Cortex of kidney (tissue), 1 donor: ENCODE results near the gene SEMA3D.
"Not testable (repeated sequence)": the region's sequence is repeated elsewhere in the genome, so short reads cannot be mapped to it uniquely, and the experiment has no call there.

Experiments
- DNase-seq: peaks from one replicate; lab custom pipeline; 2025; lab: John Stamatoyannopoulos, UW

Gene SEMA3D

GRCh38 chr7:85030893-85031292 is 156.0 kb downstream of the SEMA3D start:
- no peak for DNase-seq

- no peak for DNase-seq
Measured at GRCh38 chr7:85025312-85025756, 161.5 kb downstream of the SEMA3D start.

DNA sequence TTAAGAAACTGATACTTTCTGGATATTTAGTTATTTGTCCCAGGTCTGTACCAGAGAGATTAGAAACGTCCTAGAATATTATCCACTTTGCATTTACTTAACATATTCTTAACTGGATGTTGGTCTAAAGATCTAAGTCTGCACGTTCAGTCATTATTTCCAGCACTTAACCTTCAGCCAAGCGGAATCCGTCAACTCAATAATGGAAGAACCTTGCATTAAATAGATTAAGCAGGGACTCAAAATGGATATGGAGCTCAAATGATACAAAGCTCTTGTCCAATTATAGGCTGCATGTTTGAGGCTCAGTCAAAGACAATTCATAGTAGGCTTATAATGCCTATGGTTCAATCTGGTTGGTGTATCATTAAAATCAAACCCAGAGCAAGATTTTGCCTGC is 162.9 kb downstream of the SEMA3D start:
- DNase-seq: no peak

DNA sequence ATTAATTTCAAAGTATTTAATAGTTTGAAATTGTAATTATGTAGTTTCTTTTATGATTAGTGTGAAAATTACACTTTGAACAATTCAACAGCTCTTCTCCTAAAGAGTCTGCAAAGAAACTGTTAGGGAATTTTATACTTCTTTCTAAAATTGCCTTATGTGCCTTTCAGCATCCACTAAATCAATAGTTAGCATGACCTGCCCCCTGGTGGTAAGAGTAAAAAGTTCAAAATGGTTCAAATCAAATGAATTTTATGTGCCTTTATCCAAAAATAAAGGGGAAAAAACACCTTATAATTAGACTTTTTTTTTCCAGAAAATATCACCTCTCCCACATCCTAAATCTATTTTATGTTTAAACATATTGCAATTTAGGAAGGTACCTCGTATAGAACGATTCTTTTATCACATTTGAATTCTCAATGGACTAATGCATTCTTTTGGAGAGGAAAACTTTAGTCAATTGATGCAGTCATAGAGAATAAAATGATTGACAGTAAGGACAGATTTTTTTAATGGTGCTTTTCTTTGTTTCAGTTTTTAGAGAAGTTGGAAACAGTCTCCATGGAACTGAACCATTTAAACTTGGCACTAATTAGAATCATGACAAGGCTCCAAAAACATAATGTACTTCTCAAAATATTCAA is 163.7 kb downstream of the SEMA3D start:
- DNase-seq: no peak

GRCh38 chr7:85022064-85022697 is 164.7 kb downstream of the SEMA3D start:
- DNase-seq: no peak

- no peak for DNase-seq
Measured at GRCh38 chr7:85021101-85021704, 165.7 kb downstream of the SEMA3D start.

GRCh38 chr7:85019778-85020177 is 167.1 kb downstream of the SEMA3D start:
- DNase-seq: no peak

DNA sequence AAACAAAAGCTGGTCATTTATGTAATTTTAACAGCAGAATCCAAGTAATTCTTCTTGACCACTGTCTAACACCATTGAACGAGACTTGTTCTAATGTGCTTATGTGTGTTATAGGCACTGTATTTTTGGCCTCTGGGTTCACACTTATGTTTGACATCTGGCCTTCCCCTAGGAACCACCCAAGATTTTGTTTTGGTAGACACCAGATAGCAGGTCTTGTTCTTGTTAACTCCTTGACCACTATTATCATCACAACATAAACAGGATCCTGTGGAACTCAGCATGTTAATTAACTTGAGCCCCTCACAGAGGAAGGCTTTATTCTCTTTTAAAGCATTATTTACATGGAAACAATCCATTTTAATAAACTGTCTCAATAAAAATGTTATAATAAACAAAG is 167.7 kb downstream of the SEMA3D start:
- no peak for DNase-seq

GRCh38 chr7:85018498-85018897 is 168.4 kb downstream of the SEMA3D start:
- no peak for DNase-seq

DNA sequence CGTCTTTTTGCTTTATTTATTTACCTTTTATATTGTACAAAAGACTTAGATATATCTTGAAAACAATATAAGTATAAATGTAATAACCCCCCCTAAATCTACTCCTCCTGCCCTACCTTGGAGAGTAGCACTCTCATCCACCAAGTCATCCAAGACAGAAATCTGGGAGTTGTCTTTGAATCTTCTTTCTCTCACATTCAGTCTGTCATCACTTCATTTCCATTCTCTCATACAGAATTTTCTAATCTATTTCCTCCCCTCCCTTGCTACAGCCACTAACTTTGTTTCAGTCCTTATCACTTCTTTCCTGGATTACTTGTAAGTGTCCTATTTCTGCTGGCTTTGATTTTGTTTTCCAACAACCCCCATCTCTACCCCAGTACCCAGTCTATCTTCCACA is 170.6 kb downstream of the SEMA3D start:
- DNase-seq: no peak

DNA sequence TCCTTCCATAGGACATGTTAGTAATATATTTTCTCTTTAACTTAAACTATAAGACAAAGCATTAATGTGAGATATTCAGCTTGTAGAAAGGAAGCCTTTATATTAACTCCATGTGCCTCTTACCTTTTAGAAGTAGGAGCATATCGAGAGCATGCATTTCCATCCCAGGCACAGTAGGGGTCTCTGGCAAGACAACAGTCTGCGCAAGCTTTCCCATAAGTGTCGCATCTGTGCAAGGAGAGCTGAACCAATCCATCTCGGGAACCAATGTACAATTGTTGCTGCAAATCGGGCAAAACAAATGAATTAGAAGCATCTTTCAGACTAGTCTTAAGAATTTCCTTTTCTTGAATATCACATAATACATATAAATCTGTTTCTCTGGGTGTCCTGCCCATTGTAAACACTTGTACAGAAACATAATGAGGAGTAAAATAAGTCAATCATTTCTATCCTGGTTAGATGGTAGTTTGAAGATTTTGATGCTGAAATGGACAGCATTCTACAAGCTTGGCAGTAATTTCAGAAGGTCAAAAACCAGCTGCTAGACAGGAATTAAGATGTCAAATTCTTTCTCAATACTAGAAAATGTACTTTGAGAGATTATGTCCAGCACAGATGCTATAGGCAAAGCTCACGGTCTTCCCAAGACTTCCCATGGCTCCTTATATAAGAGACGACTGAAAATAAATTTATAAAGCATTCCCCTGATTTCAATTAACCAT is 171.8 kb downstream of the SEMA3D start:
- DNase-seq: no peak

GRCh38 chr7:85011127-85011526 is 175.7 kb downstream of the SEMA3D start:
- DNase-seq: no peak

DNA sequence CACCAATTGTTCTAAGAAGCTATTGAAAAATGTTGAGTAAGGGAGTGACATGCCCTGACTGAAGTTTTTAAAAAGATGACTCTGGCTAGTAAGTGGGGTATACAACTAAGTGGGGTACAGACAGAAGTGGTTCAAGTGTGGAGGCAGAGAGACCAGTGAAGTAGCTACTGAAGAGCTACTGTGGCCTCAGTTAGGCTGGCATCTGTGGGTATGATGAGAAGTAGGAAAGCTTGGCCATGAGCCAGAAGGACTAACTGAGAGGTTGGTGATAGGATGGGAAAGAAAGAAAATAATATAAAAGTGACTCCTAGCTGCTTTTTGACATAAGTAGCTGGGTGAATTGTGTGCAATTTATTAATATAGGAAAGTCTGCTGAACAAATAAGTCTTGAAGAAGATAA is 176.6 kb downstream of the SEMA3D start:
- DNase-seq: no peak

- no peak for DNase-seq
Measured at GRCh38 chr7:85006754-85007153, 180.1 kb downstream of the SEMA3D start.

DNA sequence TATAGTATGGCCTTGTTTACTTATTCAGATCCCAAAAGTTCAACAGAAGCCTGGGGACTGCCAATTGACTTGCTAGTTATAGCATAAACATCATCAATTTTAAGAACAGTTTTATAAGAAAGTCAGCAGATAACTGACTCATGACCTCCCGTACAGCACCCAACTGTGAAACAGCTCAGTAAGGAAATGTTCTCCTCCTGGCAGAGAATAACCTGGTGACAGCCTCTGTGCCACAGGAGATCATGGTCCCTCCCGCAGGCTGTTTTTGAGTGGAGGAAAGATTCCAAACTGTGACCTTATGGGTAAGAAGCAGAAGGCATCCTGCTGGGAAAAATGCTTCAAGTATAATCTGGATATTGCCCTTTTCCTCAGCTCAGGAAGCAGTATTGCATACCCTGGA is 182.5 kb downstream of the SEMA3D start:
- no peak for DNase-seq

DNA sequence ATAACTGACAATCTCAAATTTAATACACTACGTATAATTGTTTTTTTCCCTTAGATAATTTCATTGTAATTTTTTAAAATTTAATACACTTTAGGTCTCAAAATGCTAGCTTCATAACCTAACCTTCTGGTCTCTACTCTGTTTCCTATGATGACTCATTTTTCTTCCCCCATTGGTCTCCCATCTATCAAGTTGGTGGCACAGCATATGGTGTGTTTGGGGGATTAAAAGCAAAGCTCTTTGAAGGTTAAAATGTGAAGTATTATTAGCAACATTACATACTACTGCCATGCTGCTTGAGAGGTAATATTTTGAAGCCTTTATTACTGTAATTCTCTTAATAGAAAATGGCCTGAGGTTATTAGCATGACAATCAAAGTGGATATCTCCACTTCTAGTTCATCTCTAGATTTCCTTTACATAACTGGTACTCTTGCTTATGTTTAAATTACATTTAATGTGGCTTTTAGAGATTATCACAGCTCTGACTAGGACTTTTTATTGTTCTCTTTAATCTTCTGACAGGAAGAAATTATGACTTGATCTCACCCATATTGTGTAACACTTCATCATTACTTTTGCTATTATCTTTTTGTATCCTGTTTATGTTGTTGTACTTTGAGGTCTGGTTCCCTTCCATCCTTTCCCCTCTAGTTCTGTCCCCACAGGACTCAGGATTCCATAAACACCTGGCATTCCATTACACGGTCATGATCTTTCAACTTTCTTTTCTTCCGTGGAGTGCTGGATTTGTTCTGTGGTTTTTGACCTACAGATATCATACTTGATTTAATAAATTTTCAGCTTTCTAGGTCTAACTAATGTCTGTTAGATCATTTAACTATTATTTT is 185.1 kb downstream of the SEMA3D start:
- no peak for DNase-seq

DNA sequence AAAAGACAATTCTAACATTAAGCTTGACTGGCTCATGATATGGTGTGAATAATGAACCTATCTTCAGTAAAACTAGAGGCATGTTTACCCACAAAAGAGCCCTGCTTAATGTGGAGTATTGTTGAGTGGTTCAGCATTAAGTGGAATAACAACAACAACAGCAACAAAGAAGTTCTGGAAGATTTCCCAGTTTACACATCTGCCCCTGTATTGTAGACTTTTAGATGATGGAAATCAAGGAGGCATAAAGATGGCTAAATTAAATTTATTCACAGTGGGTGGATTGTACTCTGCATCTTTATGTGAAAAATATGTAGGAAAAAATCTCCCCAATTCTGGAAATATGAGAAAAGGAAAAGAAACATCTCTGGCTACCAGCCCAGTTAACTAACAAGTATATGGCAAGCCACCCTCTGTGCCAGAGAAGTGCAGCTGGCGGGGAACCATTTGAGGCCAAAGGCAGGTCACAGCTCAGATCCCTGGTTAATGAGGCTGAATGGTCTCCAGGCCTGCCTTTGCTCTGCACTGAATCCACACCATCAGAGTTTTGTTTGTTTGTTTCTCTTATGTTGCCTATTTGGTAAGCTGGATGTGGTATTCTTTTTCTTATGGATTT is 186.0 kb downstream of the SEMA3D start:
- DNase-seq: no peak

DNA sequence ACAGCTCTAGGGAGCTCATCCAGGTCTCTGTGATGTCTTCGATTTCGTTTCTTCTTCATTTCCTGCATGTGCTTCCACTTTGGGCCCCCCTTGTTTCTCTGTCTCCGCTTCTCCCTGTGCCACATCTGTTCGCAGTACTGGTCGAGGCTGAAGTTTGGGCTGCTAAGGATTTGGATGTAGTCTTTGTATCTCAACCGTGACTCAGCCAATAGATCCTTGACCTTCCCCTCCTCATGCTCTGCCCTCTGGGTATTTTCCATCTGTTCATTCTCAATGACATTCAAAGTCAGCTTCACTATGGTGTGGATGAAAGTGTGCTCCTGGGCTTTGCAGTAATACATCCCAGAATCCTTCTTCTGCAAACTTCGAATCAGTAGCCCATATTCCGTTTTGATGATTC is 187.4 kb downstream of the SEMA3D start:
- DNase-seq: no peak

DNA sequence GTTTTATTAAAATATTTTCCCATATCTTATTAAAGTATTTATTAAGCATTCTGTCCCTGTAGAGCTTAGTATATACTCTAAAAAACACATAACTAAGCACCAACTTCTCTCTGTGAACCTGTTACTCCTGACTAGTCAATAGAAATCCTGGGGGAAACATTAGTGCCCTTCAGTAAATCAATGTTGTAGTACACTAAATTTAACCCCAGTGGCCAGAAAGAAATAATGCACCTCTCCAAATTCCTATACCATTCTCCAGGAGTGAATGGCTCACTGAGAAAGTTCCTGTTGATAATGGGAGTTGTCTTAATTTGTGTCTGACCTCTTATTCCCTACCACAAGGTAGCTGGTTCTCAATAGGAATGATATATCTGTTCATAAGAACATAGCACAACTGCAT is 188.2 kb downstream of the SEMA3D start:
- DNase-seq: no peak

GRCh38 chr7:84997626-84998025 is 189.2 kb downstream of the SEMA3D start:
- DNase-seq: no peak

DNA sequence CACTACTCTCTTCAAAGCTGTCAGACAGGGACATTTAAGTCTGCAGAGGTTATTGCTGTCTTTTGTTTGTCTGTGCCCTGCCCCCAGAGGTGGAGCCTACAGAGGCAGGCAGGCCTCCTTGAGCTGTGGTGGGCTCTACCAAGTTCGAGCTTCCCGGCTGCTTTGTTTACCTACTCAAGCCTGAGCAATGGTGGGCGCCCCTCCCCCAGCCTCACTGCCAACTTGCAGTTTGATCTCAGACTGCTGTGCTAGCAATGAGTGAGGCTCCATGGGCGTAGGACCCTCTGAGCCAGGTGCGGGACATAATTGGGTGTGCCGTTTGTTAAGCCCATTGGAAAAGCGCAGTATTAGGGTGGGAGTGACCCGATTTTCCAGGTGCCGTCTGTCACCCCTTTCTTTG is 193.9 kb downstream of the SEMA3D start:
- not testable (repeated sequence) for DNase-seq
